Stimulated activated effector memory CD8-positive, alpha-beta T cell treated with anti-CD3 and anti-CD28 coated beads, Interleukin-12 subunit alpha, Interleukin-12 subunit beta, amount 100 ng/mL, for 72 hours (primary cell): ENCODE data around the gene C1orf105.
"Not testable (repeated sequence)": the region's sequence is repeated elsewhere in the genome, so short reads cannot be mapped to it uniquely, and the experiment has no call there.

Experiments used
- ATAC-seq: fragments of 150-1000 bp; cut with Tn5 transposase; 2 replicates; pipeline ENCODE4 v1.10.0; 2021
- DNase-seq, 2 donors: peaks; one replicate each; pipeline ENCODE4 v3.0.0; 2021 to 2022; ENCODE audit warnings: low spot score in 2 of 2
- H3K27ac Mint-ChIP-seq: one replicate; pipeline ENCODE4 v1.8.0; 2022; ENCODE audit warnings: mild to moderate bottlenecking, mixed read lengths
- H3K36me3 Mint-ChIP-seq: one replicate; pipeline ENCODE4 v1.8.0; 2022; ENCODE audit warnings: mild to moderate bottlenecking, mixed read lengths
- H3K4me1 Mint-ChIP-seq: one replicate; pipeline ENCODE4 v1.8.0; 2022; ENCODE audit warnings: mixed read lengths
- H3K4me3 Mint-ChIP-seq: one replicate; pipeline ENCODE4 v1.8.0; 2022; ENCODE audit warnings: mild to moderate bottlenecking, mixed read lengths
- H3K9me3 Mint-ChIP-seq: one replicate; pipeline ENCODE4 v1.8.0; 2022; ENCODE audit warnings: mixed read lengths

C1orf105 gene

DNA sequence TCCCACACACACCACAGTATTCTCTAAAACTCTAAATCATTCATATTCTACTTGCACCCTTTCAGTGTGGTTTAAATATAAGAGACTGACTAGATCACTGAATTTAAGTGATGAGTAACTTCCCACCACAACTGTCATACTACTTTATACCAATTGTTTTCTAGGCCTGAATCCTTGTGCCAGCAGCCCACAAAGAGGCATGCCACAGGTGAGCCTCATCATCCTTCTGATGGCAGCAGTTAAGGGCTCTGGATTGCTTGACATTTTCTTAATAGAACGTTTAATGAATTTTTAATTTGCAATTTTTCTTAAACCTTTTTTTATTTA, 9.6 kb downstream of the C1orf105 start:
- ATAC-seq (no peak), DNase-seq (no peak)
- Mint-ChIP-seq H3K4me3 (no peak overlapping the region), H3K9me3 (no peaks in the 10 kb centered on the region), H3K36me3 (no peaks in the 10 kb centered on the region), H3K4me1 (peaks cover 22% of the 10 kb centered on the region), H3K27ac (no peak overlapping the region)

DNA sequence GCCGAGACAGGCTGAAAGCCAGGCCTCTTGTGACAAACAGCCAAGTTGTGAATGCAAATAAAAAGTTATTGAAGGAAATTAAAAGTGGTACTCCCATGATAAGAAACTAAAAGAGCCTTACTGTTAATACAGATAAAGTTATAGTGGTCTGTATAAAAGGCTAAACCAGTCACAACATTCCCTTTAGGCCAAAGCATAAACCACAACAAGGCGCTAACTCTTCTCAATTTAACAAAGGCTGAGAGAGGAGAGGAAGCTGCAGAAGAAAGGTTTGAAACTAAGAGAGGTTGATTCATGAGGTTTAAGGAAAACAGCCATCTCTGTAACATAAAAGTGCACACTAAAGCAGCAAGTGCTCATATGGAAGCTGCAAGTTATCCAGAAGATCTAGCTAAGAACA, 10.7 kb downstream of the C1orf105 start:
- Mint-ChIP-seq H3K4me3 (no peak overlapping the region), H3K27ac (no peak overlapping the region), H3K4me1 (peaks cover 22% of the 10 kb centered on the region), H3K36me3 (no peaks in the 10 kb centered on the region), H3K9me3 (no peaks in the 10 kb centered on the region)
- ATAC-seq (no peak), DNase-seq (no peak)

DNA sequence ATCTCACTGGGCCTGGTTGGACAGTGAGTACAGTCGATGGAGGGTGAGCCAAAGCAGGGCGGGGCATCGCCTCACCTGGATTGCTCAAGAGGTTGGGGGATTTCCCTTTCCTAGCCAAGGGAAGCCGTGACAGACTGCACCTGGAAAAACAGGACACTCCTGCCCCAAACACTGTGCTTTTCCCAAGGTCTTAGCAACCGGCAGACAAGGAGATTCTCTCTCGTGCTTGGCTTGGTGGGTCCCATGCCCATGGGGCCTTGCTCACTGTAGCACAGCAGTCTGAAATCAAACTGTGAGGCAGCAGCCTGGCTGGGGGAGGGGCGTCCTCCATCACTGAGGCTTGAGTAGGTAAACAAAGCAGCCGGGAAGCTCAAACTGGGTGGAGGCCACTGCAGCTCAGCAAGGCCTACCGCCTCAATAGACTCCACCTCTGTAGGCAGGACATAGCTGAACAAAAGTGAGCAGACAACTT, 11.3 kb downstream of the C1orf105 start:
- H3K9me3 Mint-ChIP-seq = no peaks in the 10 kb centered on the region
- DNase-seq = no peak

DNA sequence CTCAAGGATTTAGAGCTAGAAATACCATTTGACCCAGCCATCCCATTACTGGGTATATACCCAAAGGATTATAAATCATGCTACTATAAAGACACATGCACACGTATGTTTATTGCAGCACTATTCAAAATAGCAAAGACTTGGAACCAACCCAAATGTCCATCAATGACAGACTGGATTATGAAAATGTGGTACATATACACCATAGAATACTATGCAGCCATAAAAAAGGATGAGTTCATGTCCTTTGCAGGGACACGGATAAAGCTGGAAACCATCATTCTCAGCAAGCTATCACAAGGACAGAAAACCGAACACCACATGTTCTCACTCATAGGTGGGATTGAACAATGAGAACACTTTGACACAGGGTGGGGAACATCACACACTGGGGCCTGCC, 16.7 kb downstream of the C1orf105 start:
- not testable (repeated sequence) for H3K9me3 Mint-ChIP-seq, ATAC-seq, H3K4me3 Mint-ChIP-seq, DNase-seq, H3K27ac Mint-ChIP-seq
- peaks cover 37% of the 10 kb centered on the region for H3K4me1 Mint-ChIP-seq
- peaks cover 11% of the 10 kb centered on the region for H3K36me3 Mint-ChIP-seq

More for the DNA sequence above, 11.3 kb downstream of the C1orf105 start:
- no peak for ATAC-seq
- H3K36me3 Mint-ChIP-seq = no peaks in the 10 kb centered on the region
- H3K4me3 Mint-ChIP-seq = no peak overlapping the region
- peaks cover 22% of the 10 kb centered on the region for H3K4me1 Mint-ChIP-seq
- no peak overlapping the region for H3K27ac Mint-ChIP-seq

DNA sequence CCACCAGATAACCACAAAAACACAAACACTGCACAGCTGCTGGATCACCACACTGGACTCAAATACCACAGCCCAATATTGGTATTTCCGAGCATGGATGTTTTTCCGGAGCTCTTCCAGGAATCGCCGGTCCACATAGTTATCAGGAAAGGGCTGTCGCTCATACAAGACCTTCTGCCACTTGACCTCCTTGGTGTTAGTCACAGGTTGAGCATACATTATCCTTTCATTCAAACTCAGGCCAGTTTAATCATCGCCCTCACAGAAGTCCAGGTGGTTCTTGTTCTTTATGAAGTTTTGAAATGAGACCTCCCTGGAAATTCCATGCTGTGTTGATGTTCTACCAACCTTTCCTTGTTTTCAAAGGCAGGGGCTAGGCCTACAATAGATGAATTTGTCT, 21.9 kb downstream of the C1orf105 start:
- H3K27ac Mint-ChIP-seq = peak overlapping the region; percentile 27

DNA sequence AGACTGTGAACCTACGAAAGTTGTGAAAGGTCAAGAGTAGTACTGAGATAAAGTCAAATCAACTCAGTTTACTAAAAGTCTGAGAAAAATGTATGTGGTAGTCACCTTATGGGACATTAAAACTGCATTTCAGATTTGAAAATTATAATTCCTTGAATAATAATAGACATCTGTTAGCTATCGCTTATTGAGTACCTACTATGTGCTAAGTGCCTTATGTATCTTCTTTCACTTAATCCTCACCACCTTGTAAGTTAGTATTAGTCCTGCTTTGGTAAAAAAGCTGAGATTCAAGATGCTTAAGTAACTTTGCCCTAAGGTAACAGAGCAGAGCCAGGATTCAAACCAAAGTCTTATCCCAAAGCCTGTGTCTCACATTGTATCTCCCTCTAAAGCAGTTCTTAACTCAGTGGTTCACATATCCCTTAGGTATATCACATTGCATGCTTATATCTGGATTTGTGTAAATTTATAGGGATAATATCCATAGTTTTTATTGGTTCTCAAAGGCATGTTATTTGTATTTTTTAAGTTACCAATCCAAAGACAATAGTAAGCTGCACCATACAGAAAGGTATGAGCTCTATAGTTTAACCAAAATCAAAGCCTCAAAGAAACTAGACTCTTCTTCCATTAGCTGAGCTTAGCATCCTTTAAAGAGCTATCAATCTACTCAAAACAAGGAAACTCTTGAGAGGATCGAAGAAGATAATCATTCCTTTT, 22.5 kb downstream of the C1orf105 start:
- ATAC-seq (no peak), DNase-seq (no peak)
- Mint-ChIP-seq H3K4me3 (peak overlapping the region; percentile 87), H3K36me3 (peaks cover 15% of the 10 kb centered on the region), H3K9me3 (no peaks in the 10 kb centered on the region), H3K27ac (peak overlapping the region; percentile 96), H3K4me1 (peaks cover 37% of the 10 kb centered on the region)

More for the DNA sequence above, 21.9 kb downstream of the C1orf105 start:
- H3K4me1 Mint-ChIP-seq = peaks cover 37% of the 10 kb centered on the region
- H3K4me3 Mint-ChIP-seq = peak overlapping the region; percentile 87
- DNase-seq (no peak), ATAC-seq (no peak)
- peaks cover 15% of the 10 kb centered on the region for H3K36me3 Mint-ChIP-seq
- H3K9me3 Mint-ChIP-seq = no peaks in the 10 kb centered on the region

DNA sequence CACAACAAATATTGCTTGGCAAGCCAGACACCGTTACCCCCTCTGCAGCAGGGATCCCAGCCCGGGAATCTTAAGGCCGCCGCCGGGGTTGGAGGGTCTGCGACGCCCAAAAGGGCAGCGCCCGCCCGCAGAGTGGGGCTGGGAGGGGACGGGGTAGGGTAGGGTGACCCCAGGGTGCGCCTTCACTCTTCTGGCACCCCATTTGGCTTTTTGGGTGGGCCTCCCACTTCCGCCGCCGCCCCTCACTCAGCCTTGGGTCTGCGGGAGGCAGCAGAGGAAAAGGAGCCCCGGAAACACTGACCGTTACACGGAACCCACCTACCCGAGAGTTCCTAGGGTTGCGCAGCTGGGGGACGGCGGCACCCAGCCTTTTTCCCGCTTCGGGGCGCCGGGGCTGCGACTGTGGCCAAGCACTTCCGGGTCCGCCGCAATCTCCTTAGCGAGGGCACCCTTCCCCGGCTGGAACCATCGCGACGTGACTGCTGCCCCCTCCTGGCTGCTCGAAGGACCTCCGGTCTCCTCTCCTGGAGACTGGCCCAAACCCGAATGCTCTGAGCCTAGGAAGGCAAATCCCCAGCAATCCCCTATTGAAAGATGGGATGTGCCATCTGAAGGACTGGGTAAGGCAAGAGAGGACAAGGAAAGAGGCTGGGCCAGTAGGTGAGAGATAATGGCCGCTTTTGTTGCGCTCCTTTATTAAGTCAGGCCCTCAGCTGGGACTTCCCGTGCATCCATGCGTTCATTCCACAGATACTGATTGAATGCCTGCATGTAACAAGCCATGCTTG, 23.4 kb downstream of the C1orf105 start, which contains the start of gene PIGC:
Gene PIGC (minus strand): TSS at position 404 of the 788 bp plus-strand sequence. CDS start 1,447 bp downstream, outside the sequence.
- H3K9me3 Mint-ChIP-seq = no peaks in the 10 kb centered on the region
- H3K4me3 Mint-ChIP-seq = peak within 1 kb of the TSS; percentile 87
- ATAC-seq = peak; percentile 100
- H3K4me1 Mint-ChIP-seq = peaks cover 37% of the 10 kb centered on the region
- H3K27ac Mint-ChIP-seq = peak within 1 kb of the TSS; percentile 96
- peak; percentile 88 to 94 for DNase-seq
- peaks cover 15% of the 10 kb centered on the region for H3K36me3 Mint-ChIP-seq

DNA sequence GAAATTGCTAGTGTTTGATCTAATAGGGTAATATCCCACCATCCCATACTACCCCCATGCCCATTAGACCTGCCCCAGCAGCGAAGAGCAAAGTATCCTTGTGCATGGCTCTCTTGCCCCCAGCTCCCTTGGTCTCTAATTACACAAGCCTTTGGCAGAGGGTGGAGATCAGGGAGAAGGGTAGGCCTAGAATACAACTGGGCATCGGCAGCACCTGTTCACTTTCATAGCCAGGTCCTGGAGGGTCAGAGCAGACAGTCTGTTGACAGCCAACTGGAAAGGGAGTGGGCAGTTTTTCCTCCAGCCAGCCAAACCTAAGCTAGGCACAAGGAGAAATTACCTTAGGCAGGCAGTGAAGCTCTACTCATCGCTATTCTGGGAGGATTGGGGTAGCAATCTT, 26.1 kb downstream of the C1orf105 start:
- no peaks in the 10 kb centered on the region for H3K9me3 Mint-ChIP-seq
- no peak overlapping the region for H3K4me3 Mint-ChIP-seq
- H3K36me3 Mint-ChIP-seq = peaks cover 8% of the 10 kb centered on the region
- H3K27ac Mint-ChIP-seq = peak overlapping the region; percentile 41
- peaks cover 35% of the 10 kb centered on the region for H3K4me1 Mint-ChIP-seq
- ATAC-seq = no peak
- DNase-seq = no peak

DNA sequence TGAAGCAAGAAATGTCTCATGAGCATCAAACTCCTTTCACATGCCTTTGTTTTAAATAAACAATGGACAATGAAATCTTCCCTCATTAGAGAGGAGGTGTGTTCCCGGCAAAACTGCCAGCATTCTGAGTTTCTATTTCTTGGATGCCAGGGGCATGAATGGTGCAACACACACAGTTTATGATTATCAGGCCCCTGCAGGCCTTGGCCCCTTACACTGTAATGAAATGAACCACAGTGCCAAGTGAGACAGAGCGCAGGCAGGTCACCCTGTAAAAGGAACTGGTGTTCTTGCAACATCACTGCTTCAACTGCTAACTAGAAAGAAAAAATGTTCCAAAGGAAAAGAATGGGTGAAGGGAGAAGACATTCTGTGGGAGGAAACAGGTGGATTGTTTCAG, 27.2 kb downstream of the C1orf105 start:
- DNase-seq = no peak
- H3K27ac Mint-ChIP-seq = no peak overlapping the region

DNA sequence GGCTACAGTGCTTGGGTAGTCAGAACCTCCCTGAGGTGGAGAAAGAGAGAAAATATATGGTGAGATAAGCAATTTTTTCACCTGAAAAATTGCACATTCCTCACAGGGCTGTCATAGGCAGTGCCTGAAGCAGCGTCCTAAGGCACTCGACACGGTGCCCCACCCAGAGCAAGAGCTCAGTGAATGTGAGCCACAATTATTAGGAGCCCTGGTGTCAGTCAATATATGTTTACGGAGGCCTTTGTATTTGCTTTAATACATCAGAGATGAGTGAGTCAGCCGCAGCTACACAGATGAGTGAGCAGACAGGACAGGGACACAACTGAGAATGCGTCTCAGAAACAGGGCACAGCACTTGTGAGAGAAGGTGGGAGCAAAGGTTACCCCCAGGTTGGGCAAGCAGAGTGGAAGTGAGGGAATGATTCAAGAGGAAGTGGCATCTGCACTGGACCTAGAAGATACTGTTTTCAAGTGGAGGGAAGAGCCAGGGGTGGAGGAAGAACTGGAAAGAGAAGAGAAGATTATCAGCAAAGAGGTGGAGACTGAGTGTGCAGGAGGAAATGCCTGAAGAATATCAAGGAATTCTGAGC, 28.6 kb downstream of the C1orf105 start:
- DNase-seq = peak in 1 of 2 donors; percentile 58
- peaks cover 18% of the 10 kb centered on the region for H3K4me1 Mint-ChIP-seq
- no peaks in the 10 kb centered on the region for H3K9me3 Mint-ChIP-seq
- no peak overlapping the region for H3K27ac Mint-ChIP-seq
- H3K4me3 Mint-ChIP-seq = no peak overlapping the region
- no peaks in the 10 kb centered on the region for H3K36me3 Mint-ChIP-seq
- ATAC-seq = peak; percentile 82

More for the DNA sequence above, 27.2 kb downstream of the C1orf105 start:
- no peak overlapping the region for H3K4me3 Mint-ChIP-seq
- H3K36me3 Mint-ChIP-seq = no peaks in the 10 kb centered on the region
- no peaks in the 10 kb centered on the region for H3K9me3 Mint-ChIP-seq
- peaks cover 24% of the 10 kb centered on the region for H3K4me1 Mint-ChIP-seq
- no peak for ATAC-seq

DNA sequence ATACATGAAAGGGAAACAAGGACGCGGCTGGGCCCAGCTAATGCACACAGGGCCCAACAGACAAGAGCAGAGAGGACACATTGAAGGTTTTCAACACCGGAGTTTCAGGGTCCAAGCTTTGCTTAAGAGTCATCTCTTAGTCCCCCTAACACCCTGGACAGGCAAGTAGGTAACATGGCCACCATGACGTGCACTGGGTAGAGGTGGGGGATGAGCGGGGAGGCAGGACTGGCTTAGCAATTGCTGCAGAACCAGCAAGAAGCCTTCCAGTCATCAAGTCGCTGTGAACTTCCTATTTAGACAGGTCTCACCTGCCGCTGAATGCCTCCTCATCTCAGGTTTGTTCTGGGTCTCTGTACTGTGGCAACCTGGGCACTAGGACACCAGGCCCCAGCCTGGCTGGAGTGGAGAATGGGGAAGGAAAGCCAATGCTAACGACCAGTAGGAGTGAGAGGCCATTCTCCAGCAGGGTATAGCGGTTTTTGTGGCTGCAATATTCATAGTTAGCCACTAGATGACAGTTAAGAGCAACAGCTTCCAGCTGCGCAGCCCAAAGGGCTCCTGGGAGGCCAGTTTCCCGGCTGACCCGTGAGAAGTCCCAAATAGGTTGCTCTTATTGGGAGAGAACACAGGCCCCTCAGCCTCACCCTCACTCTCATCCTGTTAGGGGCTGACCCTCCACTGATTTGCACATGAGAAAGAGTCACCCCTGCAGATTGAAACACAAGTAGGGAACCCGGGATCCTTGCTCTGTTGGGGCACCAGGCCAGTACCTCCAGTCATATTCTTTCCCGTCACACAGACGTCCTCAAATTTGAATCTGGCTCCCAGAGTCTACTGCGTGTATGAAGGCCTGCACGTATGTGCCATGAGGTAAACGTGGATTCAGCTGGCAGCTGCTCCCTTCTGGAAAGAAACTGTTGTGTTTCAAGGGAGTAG, 29.4 kb downstream of the C1orf105 start:
- DNase-seq (peak; percentile 22 to 66), ATAC-seq (peak; percentile 66)
- Mint-ChIP-seq H3K36me3 (no peaks in the 10 kb centered on the region), H3K9me3 (no peaks in the 10 kb centered on the region), H3K4me1 (peaks cover 12% of the 10 kb centered on the region), H3K27ac (no peak overlapping the region), H3K4me3 (no peak overlapping the region)

DNA sequence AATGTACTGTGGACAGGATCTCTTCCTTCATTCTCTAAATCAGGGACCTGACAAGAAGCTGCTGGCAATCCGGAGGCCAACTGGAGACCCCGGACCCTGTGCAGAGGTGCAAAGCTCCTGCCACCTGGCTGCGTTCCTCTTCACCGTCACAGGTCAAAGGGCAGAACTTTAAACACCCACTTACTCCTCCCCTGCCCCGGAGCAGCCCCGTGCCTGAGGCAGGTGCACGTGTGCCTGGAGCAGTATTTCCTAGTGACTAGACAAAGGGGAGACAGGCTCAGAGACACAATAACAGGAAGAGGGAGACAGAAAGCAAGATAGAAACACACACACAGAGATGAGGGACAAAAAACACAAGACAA, 30.0 kb downstream of the C1orf105 start:
- DNase-seq = no peak
- Mint-ChIP-seq H3K27ac (no peak overlapping the region), H3K9me3 (no peaks in the 10 kb centered on the region), H3K4me3 (no peak overlapping the region), H3K36me3 (no peaks in the 10 kb centered on the region), H3K4me1 (peaks cover 12% of the 10 kb centered on the region)
- no peak for ATAC-seq

DNA sequence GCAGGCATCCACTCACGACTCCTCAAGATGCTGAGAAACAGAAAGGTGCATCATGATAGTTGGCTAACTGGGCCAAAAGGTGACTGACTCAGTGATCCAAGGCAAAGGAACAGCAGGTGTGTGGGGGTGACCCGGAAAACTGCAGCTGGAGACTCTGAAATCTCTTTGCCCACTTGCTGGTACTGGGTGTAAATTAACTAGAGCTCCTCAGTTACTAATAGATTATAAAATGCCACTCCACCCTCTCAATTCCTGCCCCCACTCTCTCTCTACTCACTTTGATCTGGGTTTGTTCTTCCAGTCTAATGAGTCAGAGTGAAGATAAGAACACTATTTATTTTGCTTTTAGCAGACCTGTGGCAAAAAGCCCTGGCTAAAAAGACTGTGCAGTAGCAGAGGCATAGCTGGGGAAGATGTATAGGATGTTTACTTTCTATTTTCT, 30.5 kb downstream of the C1orf105 start:
- Mint-ChIP-seq H3K27ac (no peak overlapping the region), H3K4me3 (no peak overlapping the region), H3K9me3 (no peaks in the 10 kb centered on the region), H3K36me3 (no peaks in the 10 kb centered on the region), H3K4me1 (peaks cover 12% of the 10 kb centered on the region)
- ATAC-seq (peak; percentile 72), DNase-seq (no peak)

DNA sequence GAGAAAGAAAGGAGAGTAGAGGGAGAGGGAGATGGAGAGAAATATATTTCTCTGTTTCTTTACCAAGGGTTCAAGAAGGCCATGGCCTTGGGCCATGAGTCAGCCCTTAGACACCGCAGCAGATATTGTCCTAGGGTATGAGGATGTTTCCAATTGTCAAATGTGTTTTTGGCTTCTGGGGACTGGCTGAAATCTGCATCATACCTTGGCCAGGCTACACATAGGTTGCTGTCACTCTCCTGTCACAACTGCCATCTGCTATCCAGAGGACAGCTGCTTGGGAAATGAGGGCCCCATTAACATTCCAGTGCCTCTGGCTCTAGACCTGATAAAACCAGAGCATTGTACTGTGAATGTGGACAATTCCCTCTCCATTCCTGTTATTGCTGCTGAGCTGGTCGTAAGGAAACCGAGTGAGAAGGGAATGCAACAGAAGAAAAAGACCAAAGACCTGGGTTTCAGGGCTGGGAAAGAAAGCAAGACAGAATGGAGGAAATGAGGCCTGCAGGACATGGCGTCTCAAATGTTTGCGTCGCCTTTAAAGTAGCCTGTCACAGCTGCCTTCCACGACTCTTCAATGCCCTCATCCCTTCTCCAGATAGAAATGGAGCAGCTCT, 32.2 kb downstream of the C1orf105 start:
- H3K36me3 Mint-ChIP-seq = no peaks in the 10 kb centered on the region
- no peaks in the 10 kb centered on the region for H3K9me3 Mint-ChIP-seq
- peaks cover 12% of the 10 kb centered on the region for H3K4me1 Mint-ChIP-seq
- H3K4me3 Mint-ChIP-seq = no peak overlapping the region
- no peak for ATAC-seq
- DNase-seq = no peak
- H3K27ac Mint-ChIP-seq = no peak overlapping the region
